Caco-2 (cell line): Measurements from ENCODE around the gene TOR1AIP1. TPM values are rescaled to one million over a fixed set of nuclear protein-coding genes. Genes with fewer than 3 reads are reported as not detected.

Source experiments
- BruUV-seq: library from RNA; stranded (reverse); fragments of 400-500 nt; replicated peaks from 2 replicates; lab custom pipeline; 2021; lab: Mats Ljungman, UMichigan
- CTCF ChIA-PET: fragments of 300-600 bp; sonication (Branson Sonifier 250); formaldehyde crosslinking; loops from one replicate; lab custom pipeline; 2022; ENCODE audit warnings: antibody characterized with exemption; lab: Charles Lee
- POLR2A ChIA-PET: fragments of 300-600 bp; sonication (Branson Sonifier 250); formaldehyde crosslinking; loops from one replicate; lab custom pipeline; 2022; ENCODE audit warnings: antibody characterized with exemption; lab: Charles Lee
- DNase-seq, 2 experiments: peaks; one replicate each; pipeline versions ENCODE4 v3.0.0 to v3.0.0-alpha.2; 2020 to 2022
- H3K27me3 ChIP-seq: replicated peaks from 2 replicates; pipeline ENCODE4 v1.6.0; 2011; ENCODE audit warnings: low read length; ENCODE audit not compliant: control insufficient read depth, insufficient read depth
- H3K36me3 ChIP-seq: 2 replicates; pipeline ENCODE4 v1.5.1; 2011; ENCODE audit warnings: low read length; ENCODE audit not compliant: control insufficient read depth, insufficient read depth
- H3K4me1 ChIP-seq: fragments of 250-450 bp; sonication (Bioruptor Pico); 2 replicates; pipeline ENCODE4 v1.5.1; 2020; ENCODE audit warnings: mild to moderate bottlenecking
- H3K4me3 ChIP-seq: 2 replicates; pipeline ENCODE4 v1.5.1; 2011; ENCODE audit warnings: low read depth, mild to moderate bottlenecking, control low read depth, low read length
- H3K9me3 ChIP-seq: fragments of 250-450 bp; sonication (Bioruptor Pico); 2 replicates; pipeline ENCODE4 v1.5.1; 2020; ENCODE audit warnings: mild to moderate bottlenecking, moderate library complexity
- H3K27ac Mint-ChIP-seq: one replicate; pipeline ENCODE4 v1.8.0; 2022; ENCODE audit warnings: mixed read lengths; ENCODE audit not compliant: unreplicated experiment
- H3K27me3 Mint-ChIP-seq: one replicate; pipeline ENCODE4 v1.8.0; 2022; ENCODE audit warnings: mixed read lengths; ENCODE audit not compliant: insufficient read depth, unreplicated experiment
- H3K36me3 Mint-ChIP-seq: one replicate; pipeline ENCODE4 v1.8.0; 2022; ENCODE audit warnings: mild to moderate bottlenecking, mixed read lengths; ENCODE audit not compliant: insufficient read depth, unreplicated experiment
- H3K4me1 Mint-ChIP-seq: one replicate; pipeline ENCODE4 v1.8.0; 2022; ENCODE audit warnings: low read depth, mixed read lengths; ENCODE audit not compliant: unreplicated experiment
- H3K4me3 Mint-ChIP-seq: one replicate; pipeline ENCODE4 v1.8.0; 2022; ENCODE audit warnings: mild to moderate bottlenecking, moderate library complexity, mixed read lengths; ENCODE audit not compliant: unreplicated experiment
- H3K9me3 Mint-ChIP-seq: one replicate; pipeline ENCODE4 v1.8.0; 2022; ENCODE audit warnings: mixed read lengths; ENCODE audit not compliant: unreplicated experiment
- intact Hi-C: fragments of 100-400 bp; cut with micrococcal nuclease; formaldehyde crosslinking; loops from one replicate; pipeline ENCODE4 v1.10.0; 2022; ENCODE audit not compliant: unreplicated experiment
- total RNA-seq: library from RNA; stranded (reverse); gene quantifications from 2 replicates; pipeline ENCODE4 v1.2.3, GENCODE V29; 2022
- TF ChIP-seq, protein P1 (sequence below), 2 experiments: fragments of 200-600 bp in 1 of 2; IDR thresholded peaks; 1 replicate in 1 of 2; 2 replicates in 1 of 2; pipeline versions ENCODE4 v1.5.1 to v1.8.0; 2011 to 2022; ENCODE audit warnings: antibody characterized with exemption in 1 of 2, control low read depth in 1 of 2, inconsistent platforms in 1 of 2, low read depth in 1 of 2, low read length in 1 of 2, mild to moderate bottlenecking in 1 of 2, moderate library complexity in 1 of 2; ENCODE audit not compliant: insufficient read depth in 1 of 2, severe bottlenecking in 1 of 2, unreplicated experiment in 1 of 2

Gene TOR1AIP1
- total RNA-seq, 1 experiment from 2014 or later: 30.3 TPM

- no peaks in the 10 kb centered on the region for H3K36me3 Mint-ChIP-seq
- CTCF ChIA-PET: no interaction called here
- POLR2A ChIA-PET: no interaction called here
- BruUV-seq: no TSS peak
- intact Hi-C loops: no loop called here
- no peak overlapping the region for H3K27ac Mint-ChIP-seq
- H3K27me3 ChIP-seq: no peaks in the 10 kb centered on the region
- no peaks in the 10 kb centered on the region for H3K4me1 ChIP-seq
- peaks cover 5% of the 10 kb centered on the region for H3K27me3 Mint-ChIP-seq
- H3K4me1 Mint-ChIP-seq: no peaks in the 10 kb centered on the region
- no peak overlapping the region for H3K4me3 ChIP-seq
- TF ChIP-seq, protein P1, sequence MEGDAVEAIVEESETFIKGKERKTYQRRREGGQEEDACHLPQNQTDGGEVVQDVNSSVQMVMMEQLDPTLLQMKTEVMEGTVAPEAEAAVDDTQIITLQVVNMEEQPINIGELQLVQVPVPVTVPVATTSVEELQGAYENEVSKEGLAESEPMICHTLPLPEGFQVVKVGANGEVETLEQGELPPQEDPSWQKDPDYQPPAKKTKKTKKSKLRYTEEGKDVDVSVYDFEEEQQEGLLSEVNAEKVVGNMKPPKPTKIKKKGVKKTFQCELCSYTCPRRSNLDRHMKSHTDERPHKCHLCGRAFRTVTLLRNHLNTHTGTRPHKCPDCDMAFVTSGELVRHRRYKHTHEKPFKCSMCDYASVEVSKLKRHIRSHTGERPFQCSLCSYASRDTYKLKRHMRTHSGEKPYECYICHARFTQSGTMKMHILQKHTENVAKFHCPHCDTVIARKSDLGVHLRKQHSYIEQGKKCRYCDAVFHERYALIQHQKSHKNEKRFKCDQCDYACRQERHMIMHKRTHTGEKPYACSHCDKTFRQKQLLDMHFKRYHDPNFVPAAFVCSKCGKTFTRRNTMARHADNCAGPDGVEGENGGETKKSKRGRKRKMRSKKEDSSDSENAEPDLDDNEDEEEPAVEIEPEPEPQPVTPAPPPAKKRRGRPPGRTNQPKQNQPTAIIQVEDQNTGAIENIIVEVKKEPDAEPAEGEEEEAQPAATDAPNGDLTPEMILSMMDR (IDR thresholded peaks at IDR 0.05; ENCODE audit: insufficient read depth in 1 of 2, low read depth in 1 of 2, low read length in 1 of 2, severe bottlenecking in 1 of 2, unreplicated experiment in 1 of 2): no peak
- H3K9me3 Mint-ChIP-seq: no peaks in the 10 kb centered on the region
- no peaks in the 10 kb centered on the region for H3K36me3 ChIP-seq
- DNase-seq: no peak
- no peak overlapping the region for H3K4me3 Mint-ChIP-seq
- no peaks in the 10 kb centered on the region for H3K9me3 ChIP-seq
Measured at GRCh38 chr1:179941454-179941853, 59.4 kb downstream of the TOR1AIP1 start.

DNA sequence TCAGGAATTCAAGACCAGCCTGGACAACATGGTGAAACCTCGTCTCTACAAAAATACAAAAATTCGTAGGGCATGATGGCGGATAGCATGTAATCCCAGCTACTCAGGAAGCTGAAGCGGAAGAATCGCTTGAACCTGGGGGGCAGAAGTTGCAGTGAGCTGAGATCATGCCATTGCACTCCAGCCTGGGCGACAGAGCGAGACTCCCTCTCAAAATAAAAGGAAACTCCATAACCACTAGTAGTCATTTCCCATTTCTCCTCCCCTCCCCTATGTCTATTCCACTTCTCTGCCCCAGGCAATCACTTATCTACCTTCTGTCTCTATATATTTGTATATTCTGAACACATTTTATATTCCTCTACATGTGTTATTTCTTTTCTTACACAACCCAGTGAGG, 68.6 kb downstream of the TOR1AIP1 start:
- ChIA-PET CTCF (no interaction called here), POLR2A (no interaction called here)
- H3K36me3 Mint-ChIP-seq: peaks cover 11% of the 10 kb centered on the region
- H3K4me1 Mint-ChIP-seq: peaks cover 7% of the 10 kb centered on the region
- H3K36me3 ChIP-seq: no peaks in the 10 kb centered on the region
- H3K27me3 ChIP-seq: no peaks in the 10 kb centered on the region
- no peak overlapping the region for H3K27ac Mint-ChIP-seq
- BruUV-seq: no TSS peak
- no peaks in the 10 kb centered on the region for H3K4me1 ChIP-seq
- H3K4me3 ChIP-seq: no peak overlapping the region
- intact Hi-C loops: loop anchor here (5.0 to 10.0 kb wide), 2 partner anchors 84 to 222 kb away; no protein-coding TSS in a partner anchor
- peaks cover 3% of the 10 kb centered on the region for H3K27me3 Mint-ChIP-seq
- no peak overlapping the region for H3K4me3 Mint-ChIP-seq
- no peak for DNase-seq
- TF ChIP-seq, protein P1 (IDR thresholded peaks at IDR 0.05; ENCODE audit: insufficient read depth in 1 of 2, low read depth in 1 of 2, low read length in 1 of 2, severe bottlenecking in 1 of 2, unreplicated experiment in 1 of 2): no peak
- H3K9me3 Mint-ChIP-seq: no peaks in the 10 kb centered on the region
- H3K9me3 ChIP-seq: no peaks in the 10 kb centered on the region

GRCh38 chr1:179951383-179952144, 69.5 kb downstream of the TOR1AIP1 start:
- intact Hi-C loops: loop anchor here (5.0 to 10.0 kb wide), 2 partner anchors 83 to 221 kb away; no protein-coding TSS in a partner anchor
- no peak for DNase-seq
- Mint-ChIP-seq H3K27ac (no peak overlapping the region), H3K27me3 (peaks cover 3% of the 10 kb centered on the region), H3K4me1 (peaks cover 14% of the 10 kb centered on the region), H3K4me3 (no peak overlapping the region), H3K36me3 (peaks cover 11% of the 10 kb centered on the region), H3K9me3 (no peaks in the 10 kb centered on the region)
- H3K36me3 ChIP-seq: no peaks in the 10 kb centered on the region
- no peaks in the 10 kb centered on the region for H3K9me3 ChIP-seq
- TF ChIP-seq, protein P1 (IDR thresholded peaks at IDR 0.05; ENCODE audit: insufficient read depth in 1 of 2, low read depth in 1 of 2, low read length in 1 of 2, severe bottlenecking in 1 of 2, unreplicated experiment in 1 of 2): no peak
- ChIA-PET POLR2A (no interaction called here), CTCF (no interaction called here)
- 0 out of 2 replicates have a peak, but pooled peaks cover 8% of the 10 kb centered on the region for H3K4me1 ChIP-seq
- H3K4me3 ChIP-seq: no peak overlapping the region
- BruUV-seq: no TSS peak
- no peaks in the 10 kb centered on the region for H3K27me3 ChIP-seq
